ENCODE data around the gene TNFAIP8L1.

The TNFAIP8L1 gene

DNA sequence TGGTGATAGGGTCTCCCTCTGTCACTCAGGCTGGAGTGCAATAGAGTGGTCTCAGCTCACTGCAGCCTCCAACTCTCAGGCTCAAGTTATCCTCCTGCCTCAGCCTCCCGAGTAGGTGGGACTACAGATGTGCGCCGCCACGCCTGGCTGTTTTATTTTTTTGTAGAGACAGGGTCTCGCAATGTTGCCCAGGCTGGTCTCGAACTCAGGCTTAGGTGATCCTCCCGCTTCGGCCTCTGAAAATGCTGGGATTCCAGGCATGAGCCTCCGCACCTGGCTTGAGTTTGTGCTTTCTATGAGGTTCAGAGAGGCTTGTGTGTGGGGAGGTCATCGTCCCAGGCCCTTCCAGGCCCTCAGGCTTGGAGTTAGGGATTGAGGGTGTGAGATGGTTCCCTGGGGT is 39.2 kb upstream of the TNFAIP8L1 start:
- no peaks in the 10 kb centered on the region for H3K79me2 ChIP-seq (ENCODE audit: insufficient read depth, low read length)
- H3K36me3 ChIP-seq (ENCODE audit: insufficient read depth, low read length) = no peaks in the 10 kb centered on the region
- no peak overlapping the region for H3K9ac ChIP-seq (ENCODE audit: low read depth, low read length, poor library complexity, severe bottlenecking)
- no peak overlapping the region for H3K4me3 ChIP-seq (ENCODE audit: low read length, poor library complexity, severe bottlenecking)
- no peaks in the 10 kb centered on the region for H3K9me2 ChIP-seq (replicated peaks; ENCODE audit: low read depth, low read length)
- TF ChIP-seq CTCF (conservative IDR thresholded peaks at IDR 0.05; ENCODE audit: low read length) (no peak), EZH2phosphoT487 (IDR thresholded peaks at IDR 0.05; ENCODE audit: borderline replicate concordance) (no peak)
- no peak overlapping the region for H3K4me2 ChIP-seq (ENCODE audit: low read depth, low read length, poor library complexity, severe bottlenecking)
- H3K9me3 ChIP-seq (ENCODE audit: insufficient read depth, low read depth, low read length) = no peaks in the 10 kb centered on the region
- no peaks in the 10 kb centered on the region for H3F3A ChIP-seq (ENCODE audit: low read depth)
- no peak overlapping the region for H2AFZ ChIP-seq (ENCODE audit: low read length)
- no peaks in the 10 kb centered on the region for H3K27me3 ChIP-seq (ENCODE audit: insufficient read depth, low read length, poor library complexity, severe bottlenecking)
- no peaks in the 10 kb centered on the region for H4K20me1 ChIP-seq (ENCODE audit: insufficient read depth, low read length, poor library complexity, severe bottlenecking)
- no peaks in the 10 kb centered on the region for H3K4me1 ChIP-seq (ENCODE audit: insufficient read depth, low read length, poor library complexity, severe bottlenecking)

DNA sequence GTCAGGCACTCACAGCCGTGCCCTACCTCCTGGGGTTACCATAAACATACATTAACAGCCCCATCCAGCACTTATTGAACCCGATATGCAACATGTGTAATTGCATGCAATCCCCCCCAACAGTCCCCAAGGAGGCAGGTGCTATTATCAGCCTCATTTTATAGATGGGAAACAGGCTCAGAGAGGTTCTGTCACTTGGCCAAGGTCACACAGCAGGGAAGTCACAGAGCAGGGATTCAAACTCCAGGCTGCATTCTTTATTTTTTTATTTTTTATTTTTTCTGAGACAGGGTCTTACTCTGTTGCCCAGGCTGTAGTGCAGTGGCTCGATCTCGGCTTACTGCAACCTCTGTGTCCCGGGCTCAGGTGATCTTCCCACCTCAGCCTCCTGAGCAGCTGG is 38.4 kb upstream of the TNFAIP8L1 start:
- H3K4me1 ChIP-seq (ENCODE audit: insufficient read depth, low read length, poor library complexity, severe bottlenecking) = no peaks in the 10 kb centered on the region
- H3K36me3 ChIP-seq (ENCODE audit: insufficient read depth, low read length) = no peaks in the 10 kb centered on the region
- TF ChIP-seq CTCF (conservative IDR thresholded peaks at IDR 0.05; ENCODE audit: low read length) (no peak), EZH2phosphoT487 (IDR thresholded peaks at IDR 0.05; ENCODE audit: borderline replicate concordance) (no peak)
- no peaks in the 10 kb centered on the region for H4K20me1 ChIP-seq (ENCODE audit: insufficient read depth, low read length, poor library complexity, severe bottlenecking)
- H3K4me3 ChIP-seq (ENCODE audit: low read length, poor library complexity, severe bottlenecking) = no peak overlapping the region
- no peaks in the 10 kb centered on the region for H3F3A ChIP-seq (ENCODE audit: low read depth)
- no peaks in the 10 kb centered on the region for H3K9me3 ChIP-seq (ENCODE audit: insufficient read depth, low read depth, low read length)
- no peak overlapping the region for H3K9ac ChIP-seq (ENCODE audit: low read depth, low read length, poor library complexity, severe bottlenecking)
- no peaks in the 10 kb centered on the region for H3K79me2 ChIP-seq (ENCODE audit: insufficient read depth, low read length)
- H3K4me2 ChIP-seq (ENCODE audit: low read depth, low read length, poor library complexity, severe bottlenecking) = no peak overlapping the region
- no peaks in the 10 kb centered on the region for H3K27me3 ChIP-seq (ENCODE audit: insufficient read depth, low read length, poor library complexity, severe bottlenecking)
- no peak overlapping the region for H2AFZ ChIP-seq (ENCODE audit: low read length)
- no peaks in the 10 kb centered on the region for H3K9me2 ChIP-seq (replicated peaks; ENCODE audit: low read depth, low read length)

DNA sequence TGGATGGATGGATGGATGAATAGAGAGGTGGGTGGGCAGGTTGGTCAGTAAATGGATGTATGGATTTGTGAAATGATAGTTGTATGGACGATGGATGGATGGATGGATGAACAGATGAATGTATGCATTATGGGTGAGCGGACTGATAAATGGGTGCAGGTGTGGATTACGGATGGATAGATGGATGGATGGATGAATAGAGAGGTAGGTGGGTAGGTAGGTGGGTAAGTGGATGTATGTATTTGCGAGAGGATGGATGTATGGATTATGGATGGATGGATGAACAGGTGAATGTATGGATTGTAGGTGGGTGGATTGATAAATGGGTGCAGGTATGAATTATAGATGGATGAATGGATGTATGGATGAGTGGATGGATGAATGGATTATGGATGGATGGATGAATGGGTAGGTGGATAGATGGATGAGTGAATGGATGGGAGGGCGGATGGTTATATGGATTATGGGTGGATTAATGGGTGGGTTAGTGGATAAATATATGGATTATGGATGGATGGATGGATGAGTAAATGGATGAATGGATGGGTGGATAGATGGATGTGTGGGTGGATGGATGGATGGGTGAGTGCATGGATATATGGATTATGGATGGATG is 37.0 kb upstream of the TNFAIP8L1 start:
- no peaks in the 10 kb centered on the region for H3K36me3 ChIP-seq (ENCODE audit: insufficient read depth, low read length)
- TF ChIP-seq CTCF (conservative IDR thresholded peaks at IDR 0.05; ENCODE audit: low read length) (no peak), EZH2phosphoT487 (IDR thresholded peaks at IDR 0.05; ENCODE audit: borderline replicate concordance) (no peak)

More for the DNA sequence above, 37.0 kb upstream of the TNFAIP8L1 start:
- Histone ChIP-seq H3K9me2 (replicated peaks; ENCODE audit: low read depth, low read length) (no peaks in the 10 kb centered on the region), H3K4me1 (ENCODE audit: insufficient read depth, low read length, poor library complexity, severe bottlenecking) (no peaks in the 10 kb centered on the region), H3K79me2 (ENCODE audit: insufficient read depth, low read length) (no peaks in the 10 kb centered on the region), H3F3A (ENCODE audit: low read depth) (no peaks in the 10 kb centered on the region), H3K9ac (ENCODE audit: low read depth, low read length, poor library complexity, severe bottlenecking) (no peak overlapping the region), H2AFZ (ENCODE audit: low read length) (no peak overlapping the region), H3K9me3 (ENCODE audit: insufficient read depth, low read depth, low read length) (no peaks in the 10 kb centered on the region), H3K4me2 (ENCODE audit: low read depth, low read length, poor library complexity, severe bottlenecking) (no peak overlapping the region), H3K4me3 (ENCODE audit: low read length, poor library complexity, severe bottlenecking) (no peak overlapping the region), H3K27me3 (ENCODE audit: insufficient read depth, low read length, poor library complexity, severe bottlenecking) (no peaks in the 10 kb centered on the region), H4K20me1 (ENCODE audit: insufficient read depth, low read length, poor library complexity, severe bottlenecking) (no peaks in the 10 kb centered on the region)

All from Loucy (cell line).